ENCODE data around the gene SLC6A19.
"Not testable (repeated sequence)": the region's sequence is repeated elsewhere in the genome, so short reads cannot be mapped to it uniquely, and the experiment has no call there.

Gene SLC6A19

DNA sequence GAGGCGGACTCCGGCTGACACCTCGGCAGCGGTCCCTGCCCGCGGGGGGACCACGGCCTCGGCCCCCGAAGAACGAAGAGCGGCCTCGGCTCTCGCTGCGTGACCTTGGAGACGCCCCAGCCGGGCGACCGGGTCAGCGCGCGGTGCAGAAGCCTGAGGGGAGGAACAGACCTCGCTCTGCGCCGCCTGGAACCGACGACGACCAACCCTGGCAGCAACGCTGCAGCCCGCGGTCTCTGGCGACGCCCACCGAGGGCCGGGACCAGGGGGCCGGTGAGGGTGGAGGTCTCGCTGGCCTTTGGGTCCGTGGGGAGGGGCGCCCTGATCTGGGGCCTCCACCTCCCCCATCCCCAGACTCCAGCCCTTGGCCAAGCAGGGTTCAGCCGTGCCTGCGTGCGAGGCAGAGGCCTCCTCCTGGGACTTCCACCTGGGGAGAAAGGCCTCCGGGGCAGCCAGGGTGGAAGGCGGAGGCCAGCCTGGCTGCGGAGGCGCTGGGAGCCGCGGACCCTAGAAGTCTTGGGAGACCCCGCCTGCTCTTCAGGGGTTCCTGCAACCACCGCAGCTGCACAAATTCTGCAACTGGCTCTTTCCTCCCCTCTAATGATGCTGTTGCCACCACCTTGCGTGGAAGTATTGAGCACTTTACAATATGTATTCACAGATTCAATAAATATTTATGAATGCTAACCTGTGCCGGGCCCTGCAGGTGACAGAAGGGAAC lies 45.2 kb upstream of the SLC6A19 start:
- Histone ChIP-seq H3K27me3 (ENCODE audit: insufficient read depth, low read depth, severe bottlenecking) (no peaks in the 10 kb centered on the region), H3K27ac (no peak overlapping the region), H3K9me3 (ENCODE audit: severe bottlenecking) (peaks cover 6% of the 10 kb centered on the region), H3K36me3 (no peaks in the 10 kb centered on the region), H3K4me3 (ENCODE audit: low read depth, low read length) (no peak overlapping the region)
- TF ChIP-seq, protein P1, sequence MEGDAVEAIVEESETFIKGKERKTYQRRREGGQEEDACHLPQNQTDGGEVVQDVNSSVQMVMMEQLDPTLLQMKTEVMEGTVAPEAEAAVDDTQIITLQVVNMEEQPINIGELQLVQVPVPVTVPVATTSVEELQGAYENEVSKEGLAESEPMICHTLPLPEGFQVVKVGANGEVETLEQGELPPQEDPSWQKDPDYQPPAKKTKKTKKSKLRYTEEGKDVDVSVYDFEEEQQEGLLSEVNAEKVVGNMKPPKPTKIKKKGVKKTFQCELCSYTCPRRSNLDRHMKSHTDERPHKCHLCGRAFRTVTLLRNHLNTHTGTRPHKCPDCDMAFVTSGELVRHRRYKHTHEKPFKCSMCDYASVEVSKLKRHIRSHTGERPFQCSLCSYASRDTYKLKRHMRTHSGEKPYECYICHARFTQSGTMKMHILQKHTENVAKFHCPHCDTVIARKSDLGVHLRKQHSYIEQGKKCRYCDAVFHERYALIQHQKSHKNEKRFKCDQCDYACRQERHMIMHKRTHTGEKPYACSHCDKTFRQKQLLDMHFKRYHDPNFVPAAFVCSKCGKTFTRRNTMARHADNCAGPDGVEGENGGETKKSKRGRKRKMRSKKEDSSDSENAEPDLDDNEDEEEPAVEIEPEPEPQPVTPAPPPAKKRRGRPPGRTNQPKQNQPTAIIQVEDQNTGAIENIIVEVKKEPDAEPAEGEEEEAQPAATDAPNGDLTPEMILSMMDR (IDR thresholded peaks at IDR 0.05; ENCODE audit: low read depth, low read length) = no peak
- DNase-seq = no peak

DNA sequence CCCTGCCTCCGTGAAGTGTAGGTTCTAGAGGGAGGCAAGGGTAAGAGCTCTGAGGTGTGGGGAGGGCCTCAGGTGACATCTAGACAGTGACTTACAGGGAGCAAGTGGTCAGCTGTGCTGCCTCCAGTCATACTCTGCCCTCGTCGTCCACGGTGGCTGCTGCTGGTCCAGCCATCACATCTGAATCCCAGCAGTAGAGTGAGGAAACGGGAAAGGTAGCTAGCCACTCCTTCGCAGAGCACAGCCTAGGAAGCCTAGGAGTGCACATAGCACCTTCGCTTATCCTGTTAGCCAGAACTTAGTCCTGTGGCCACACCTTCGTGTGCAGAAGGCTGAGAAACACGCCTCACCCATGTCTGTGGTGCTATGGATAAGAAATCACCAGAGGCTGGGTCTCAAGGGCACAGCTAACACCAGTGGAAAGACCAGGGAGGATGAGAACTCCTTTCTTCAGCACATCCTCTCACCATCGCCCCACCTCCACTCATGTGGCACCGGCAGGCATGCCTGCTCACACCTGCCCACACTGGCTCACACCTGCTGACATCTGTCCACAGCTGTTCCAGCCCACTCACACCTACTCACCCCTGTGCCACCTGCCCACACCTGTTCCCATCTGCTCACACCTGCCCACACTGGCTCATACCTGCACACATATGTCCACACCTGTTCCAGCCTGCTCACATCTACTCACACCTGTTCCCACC lies 44.5 kb upstream of the SLC6A19 start:
- TF ChIP-seq, protein P1 (IDR thresholded peaks at IDR 0.05; ENCODE audit: low read depth, low read length) = no peak

DNA sequence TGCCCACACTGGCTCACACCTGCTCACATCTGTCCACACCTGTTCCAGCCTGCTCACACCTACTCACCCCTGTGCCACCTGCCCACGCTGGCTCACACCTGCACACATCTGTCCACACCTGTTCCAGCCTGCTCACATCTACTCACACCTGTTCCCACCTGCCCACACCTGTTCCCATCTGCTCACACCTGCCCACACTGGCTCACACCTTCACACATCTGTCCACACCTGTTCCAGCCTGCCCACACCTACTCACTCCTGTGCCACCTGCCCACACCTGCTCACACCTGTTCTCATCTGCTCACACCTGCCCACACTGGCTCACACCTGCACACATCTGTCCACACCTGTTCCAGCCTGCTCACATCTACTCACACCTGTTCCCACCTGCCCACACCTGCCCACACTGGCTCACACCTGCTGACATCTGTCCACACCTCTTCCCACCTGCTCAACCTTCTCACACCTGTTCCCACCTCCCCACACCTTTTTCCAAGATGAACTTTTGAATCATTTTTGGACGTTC lies 43.9 kb upstream of the SLC6A19 start:
- not testable (repeated sequence) for H3K27me3 ChIP-seq (ENCODE audit: insufficient read depth, low read depth, severe bottlenecking); H3K36me3 ChIP-seq; H3K9me3 ChIP-seq (ENCODE audit: severe bottlenecking); H3K27ac ChIP-seq; H3K4me3 ChIP-seq (ENCODE audit: low read depth, low read length); DNase-seq

More for the DNA sequence above, 44.5 kb upstream of the SLC6A19 start:
- Histone ChIP-seq H3K9me3 (ENCODE audit: severe bottlenecking) (peaks cover 8% of the 10 kb centered on the region), H3K36me3 (no peaks in the 10 kb centered on the region), H3K27ac (no peak overlapping the region), H3K4me3 (ENCODE audit: low read depth, low read length) (no peak overlapping the region), H3K27me3 (ENCODE audit: insufficient read depth, low read depth, severe bottlenecking) (no peaks in the 10 kb centered on the region)
- DNase-seq = no peak

DNA sequence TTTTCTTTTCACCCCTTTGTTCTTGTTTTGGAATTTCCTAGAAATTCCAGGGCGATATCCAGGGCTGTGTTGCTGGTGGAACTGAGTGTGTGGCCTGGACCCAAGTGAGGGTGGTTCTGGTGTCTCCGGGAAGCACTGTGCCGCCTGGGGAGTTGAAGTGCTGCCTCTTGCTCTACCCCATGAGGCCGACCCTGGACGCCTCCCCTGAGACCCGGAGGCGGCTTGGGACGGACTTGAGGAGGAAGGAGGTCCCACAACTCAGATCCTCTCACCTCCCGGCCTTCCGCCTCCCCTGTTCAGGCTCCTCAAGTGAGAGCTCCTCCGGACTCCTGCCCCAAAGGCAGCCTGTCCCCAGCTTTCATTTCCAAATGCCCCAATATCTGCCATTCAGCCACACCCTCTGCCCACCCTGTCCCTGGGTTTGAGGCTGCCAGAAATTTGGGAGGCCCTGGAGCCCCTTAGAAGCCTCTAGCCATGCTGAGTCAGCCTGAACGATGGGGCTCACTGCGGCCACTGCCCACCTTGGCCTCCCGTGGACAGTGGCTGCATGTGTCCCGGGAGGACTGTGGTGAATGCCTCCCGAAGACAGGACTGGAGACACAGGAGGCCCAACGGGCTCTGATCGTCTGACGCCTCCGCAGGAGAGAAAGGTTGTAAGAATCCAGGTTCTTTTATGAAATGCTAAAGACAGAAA lies 42.6 kb upstream of the SLC6A19 start:
- TF ChIP-seq, protein P1 (IDR thresholded peaks at IDR 0.05; ENCODE audit: low read depth, low read length) = no peak
- H3K27me3 ChIP-seq (ENCODE audit: insufficient read depth, low read depth, severe bottlenecking) = no peaks in the 10 kb centered on the region
- DNase-seq = no peak
- H3K4me3 ChIP-seq (ENCODE audit: low read depth, low read length) = no peak overlapping the region
- H3K9me3 ChIP-seq (ENCODE audit: severe bottlenecking) = peaks cover 8% of the 10 kb centered on the region
- H3K36me3 ChIP-seq = no peaks in the 10 kb centered on the region
- H3K27ac ChIP-seq = no peak overlapping the region

DNA sequence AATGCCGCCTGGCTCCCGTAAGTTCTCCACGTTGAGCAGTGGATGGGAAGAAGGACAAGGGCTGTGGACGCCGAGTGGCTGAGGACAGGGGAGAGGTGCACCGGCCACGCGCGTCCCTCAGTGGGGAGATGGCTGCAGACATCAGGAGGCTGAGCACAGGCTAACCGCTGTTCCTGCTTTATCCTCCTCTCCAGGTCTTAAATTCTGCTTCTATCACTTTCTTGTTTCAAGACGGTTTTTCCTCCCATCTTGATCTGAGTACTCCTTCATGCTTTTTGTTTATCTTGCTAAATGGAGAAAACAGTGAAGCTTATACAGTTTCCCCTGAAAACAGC lies 42.1 kb upstream of the SLC6A19 start:
- no peak for DNase-seq
- H3K36me3 ChIP-seq = no peaks in the 10 kb centered on the region
- H3K4me3 ChIP-seq (ENCODE audit: low read depth, low read length) = no peak overlapping the region
- TF ChIP-seq, protein P1 (IDR thresholded peaks at IDR 0.05; ENCODE audit: low read depth, low read length) = no peak
- no peak overlapping the region for H3K27ac ChIP-seq
- peaks cover 8% of the 10 kb centered on the region for H3K9me3 ChIP-seq (ENCODE audit: severe bottlenecking)
- no peaks in the 10 kb centered on the region for H3K27me3 ChIP-seq (ENCODE audit: insufficient read depth, low read depth, severe bottlenecking)

DNA sequence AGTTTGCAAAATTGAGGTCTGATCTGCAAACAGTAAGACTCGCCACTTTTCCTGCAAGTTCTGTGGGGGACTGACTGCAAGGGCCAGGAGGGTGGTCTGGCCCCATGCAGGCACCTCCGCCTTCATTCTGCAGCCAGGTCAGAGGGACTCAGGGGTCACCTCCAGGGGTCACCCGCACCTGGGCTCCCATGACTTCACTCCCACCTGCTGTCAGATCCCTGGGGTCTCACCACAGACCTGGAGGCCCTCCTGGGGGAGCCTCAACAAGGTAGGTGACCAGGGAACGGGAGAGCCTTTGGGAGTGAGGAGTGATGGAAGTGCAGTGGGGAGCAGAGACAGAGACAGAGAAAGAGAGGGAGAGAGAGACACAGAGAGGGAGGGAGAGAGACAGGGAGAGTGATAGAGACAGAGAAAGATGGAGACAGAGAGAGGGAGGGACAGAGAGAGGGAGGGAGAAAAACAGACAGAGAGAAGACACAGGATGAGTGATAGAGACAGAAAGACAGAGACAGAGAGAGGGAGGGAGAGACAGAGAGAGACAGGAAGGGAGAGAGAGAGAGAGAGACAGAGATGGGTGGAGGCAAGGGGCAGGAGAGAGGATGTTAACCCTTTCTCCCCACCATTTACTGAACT lies 41.5 kb upstream of the SLC6A19 start:
- H3K27ac ChIP-seq = no peak overlapping the region
- H3K4me3 ChIP-seq (ENCODE audit: low read depth, low read length) = no peak overlapping the region
- H3K9me3 ChIP-seq (ENCODE audit: severe bottlenecking) = peaks cover 8% of the 10 kb centered on the region
- H3K27me3 ChIP-seq (ENCODE audit: insufficient read depth, low read depth, severe bottlenecking) = no peaks in the 10 kb centered on the region
- TF ChIP-seq, protein P1 (IDR thresholded peaks at IDR 0.05; ENCODE audit: low read depth, low read length) = no peak
- no peak for DNase-seq
- H3K36me3 ChIP-seq = no peaks in the 10 kb centered on the region

Measured in WERI-Rb-1 (cell line).